ENCODE data around the gene SEMA3D.

SEMA3D gene

DNA sequence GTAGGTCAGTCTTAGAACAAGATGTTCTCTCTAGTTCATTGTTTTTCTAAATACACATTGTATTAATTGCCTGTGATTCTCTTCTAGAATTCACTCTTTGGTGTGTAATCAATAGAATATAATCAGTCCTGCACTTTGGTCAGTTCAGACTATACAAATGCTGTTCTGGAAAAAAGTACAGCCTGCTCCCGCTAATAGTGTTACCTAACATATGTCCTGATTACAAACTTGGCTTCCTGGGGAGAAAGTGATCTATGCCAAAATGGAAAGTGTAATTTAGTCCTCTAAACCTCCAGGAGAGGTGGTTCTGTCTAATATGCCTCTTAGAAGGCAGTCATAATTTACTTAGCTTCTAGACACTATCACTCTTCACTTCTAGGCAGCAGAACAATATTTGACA is 215.5 kb downstream of the SEMA3D start:
- DNase-seq: no peak

DNA sequence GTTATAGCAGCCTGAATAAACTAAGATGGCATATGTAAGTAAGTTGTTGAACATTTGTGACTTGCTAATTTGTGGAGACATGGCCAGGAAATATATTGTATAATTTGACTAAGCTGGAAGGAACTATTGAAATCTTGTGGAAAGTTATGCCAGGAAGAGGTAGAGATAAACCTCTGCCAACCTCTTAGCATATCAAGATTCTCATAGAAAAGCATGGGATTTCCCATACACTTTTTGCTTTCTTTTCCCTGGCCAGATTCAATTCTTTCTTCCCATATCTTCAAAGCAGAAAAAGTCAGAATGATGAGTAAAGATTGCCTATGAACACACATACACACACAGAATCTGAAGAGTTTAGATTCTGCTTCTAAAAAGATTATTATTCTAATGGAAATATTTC is 216.2 kb downstream of the SEMA3D start:
- no peak for DNase-seq

DNA sequence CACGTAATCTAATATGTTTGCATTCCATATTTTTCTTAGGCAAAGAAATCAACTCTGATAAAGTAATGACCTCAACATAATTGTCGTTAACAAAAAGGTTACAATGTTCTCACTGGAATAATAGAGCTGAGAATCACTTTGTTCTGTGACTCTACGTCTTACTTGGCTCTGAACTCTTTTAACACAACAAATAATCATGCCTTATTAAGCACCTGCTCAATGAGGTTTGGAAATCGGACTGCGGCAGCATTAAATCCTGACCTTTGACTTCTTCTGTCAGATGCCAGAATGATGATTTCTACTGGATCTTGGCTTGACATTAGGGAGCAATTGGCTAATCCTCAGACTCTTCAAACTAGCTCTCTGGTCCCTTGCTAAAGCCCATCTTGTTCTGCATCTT is 233.6 kb downstream of the SEMA3D start:
- no peak for DNase-seq

DNA sequence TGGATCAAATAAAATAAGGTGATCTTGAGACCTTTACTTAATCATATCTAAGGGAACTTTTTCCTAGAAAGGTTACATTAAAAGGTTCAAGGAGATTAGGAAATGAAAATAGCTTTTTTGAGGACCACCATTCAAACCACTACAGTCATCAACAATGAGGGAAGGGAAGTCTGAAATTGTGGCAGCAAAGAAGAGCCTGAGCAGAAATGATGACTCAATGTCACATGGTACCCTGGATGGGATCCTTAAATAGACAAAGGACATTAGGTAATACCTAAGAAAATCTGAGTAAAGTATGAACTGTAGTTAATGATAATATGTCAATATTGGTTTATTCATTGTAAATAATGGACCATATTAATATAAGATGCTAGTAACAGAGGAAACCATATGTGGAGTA is 236.0 kb downstream of the SEMA3D start:
- DNase-seq: no peak

DNA sequence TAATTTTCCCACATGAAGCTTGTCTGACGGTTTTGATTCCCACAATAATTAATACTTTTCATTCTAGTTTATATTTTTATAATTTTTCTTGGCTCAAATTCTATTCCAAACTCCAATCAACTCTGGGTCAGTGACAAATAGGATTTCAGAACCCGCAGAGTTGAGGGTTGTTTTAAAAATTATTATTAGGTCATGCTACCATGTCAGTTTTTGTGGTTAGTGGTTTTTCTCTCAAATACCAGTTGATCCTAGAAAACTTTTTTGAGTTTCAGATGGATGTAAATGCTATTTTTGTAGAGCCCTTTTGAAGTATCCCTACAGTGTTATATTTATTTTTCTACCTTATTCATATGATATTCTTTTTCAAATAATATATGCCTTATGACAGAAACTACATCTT is 237.4 kb downstream of the SEMA3D start:
- DNase-seq: no peak

DNA sequence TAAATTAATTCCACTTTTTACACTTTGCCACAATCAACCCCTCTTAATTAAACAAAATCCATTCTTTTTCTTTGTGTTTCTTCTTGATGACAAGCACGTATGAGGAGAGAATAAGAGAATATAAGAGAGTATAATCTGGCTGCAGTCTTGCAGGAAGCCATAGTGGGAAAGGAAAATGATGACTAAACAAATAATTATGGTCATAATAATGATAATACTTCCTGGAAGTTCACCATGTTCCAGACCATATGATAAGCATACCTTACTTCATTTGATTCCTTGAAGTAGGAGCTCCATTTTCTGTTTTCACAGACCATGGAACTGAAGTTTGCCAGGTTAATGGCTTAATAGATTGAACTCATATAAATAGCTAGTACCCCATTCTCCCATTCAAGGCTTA is 237.8 kb downstream of the SEMA3D start:
- DNase-seq: no peak

DNA sequence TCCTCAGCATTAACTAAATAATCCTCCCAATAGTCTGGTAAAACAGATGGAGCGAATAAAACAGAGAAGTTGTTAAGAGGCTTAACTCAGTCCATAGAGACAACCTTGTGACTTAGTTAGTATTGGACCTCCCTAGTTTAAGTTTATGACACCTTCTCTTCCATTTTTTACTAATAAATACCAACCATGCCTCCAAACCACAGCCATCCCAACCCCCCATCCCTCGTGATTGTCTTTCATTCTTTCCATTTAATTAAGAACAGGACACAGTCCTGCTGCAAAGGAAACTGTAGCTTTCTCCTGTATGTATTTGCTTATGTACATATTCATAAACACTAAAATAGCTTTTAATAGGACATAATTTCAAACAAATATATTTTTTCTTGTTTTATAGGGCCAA is 238.2 kb downstream of the SEMA3D start:
- no peak for DNase-seq

DNA sequence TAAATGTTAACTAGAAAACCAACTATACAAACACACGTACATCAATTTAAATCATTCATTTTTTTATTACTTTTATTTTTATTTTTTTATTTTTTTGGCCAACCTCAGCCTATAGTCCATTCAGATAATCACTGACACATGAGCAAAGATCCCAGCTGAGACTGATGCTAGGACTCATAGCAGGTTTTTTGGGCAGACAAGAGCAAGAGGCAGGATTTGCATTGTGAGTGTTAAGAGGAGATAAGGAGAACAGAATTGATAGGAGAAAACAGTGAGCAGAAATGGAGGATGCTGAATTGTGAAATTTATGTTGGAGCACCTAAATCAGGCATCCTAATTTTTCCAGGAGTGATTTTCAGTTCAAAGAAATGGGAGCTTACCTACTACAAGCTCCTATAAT is 240.3 kb downstream of the SEMA3D start:
- no peak for DNase-seq

Measured in NCI-H345 (cell line).